ENCODE results near the gene MCF2L.

MCF2L gene

DNA sequence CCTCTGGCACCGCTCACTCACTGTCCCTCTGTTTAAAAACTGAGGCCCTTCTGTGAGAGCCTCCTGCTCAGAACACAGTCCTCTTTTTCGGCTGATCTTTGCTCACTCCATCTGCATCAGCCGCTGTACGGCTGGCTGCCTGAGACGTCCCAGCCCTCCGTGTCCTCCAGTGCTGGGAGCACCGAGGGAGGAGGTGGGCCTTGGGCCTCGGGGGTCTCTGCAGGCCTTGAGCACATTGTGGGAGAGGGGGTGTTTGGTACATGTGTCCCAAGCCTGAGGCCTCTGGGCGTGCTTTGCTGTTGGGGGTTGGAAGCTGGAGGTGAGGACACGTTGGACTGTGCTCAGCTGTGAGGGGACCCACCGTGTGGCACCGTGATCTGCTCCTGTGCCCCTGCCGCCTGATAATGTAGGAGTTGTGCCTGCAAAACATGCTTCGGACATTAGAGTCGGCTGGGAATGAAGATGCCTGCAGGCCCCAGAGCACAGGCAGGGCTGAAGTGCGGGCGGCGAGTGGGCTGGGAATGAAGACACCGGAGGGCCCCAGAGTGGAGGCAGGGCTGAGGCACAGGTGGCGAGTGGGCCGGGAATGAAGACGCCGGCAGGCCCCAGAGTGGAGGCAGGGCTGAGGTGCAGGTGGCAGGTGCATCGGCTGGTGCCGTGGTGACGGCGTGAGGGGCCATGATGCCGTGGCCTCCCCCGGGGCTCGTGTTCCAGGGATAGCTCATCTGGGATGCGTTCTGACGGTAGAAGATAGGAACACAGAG lies 30.6 kb downstream of the MCF2L start:
- DNase-seq: no peak

DNA sequence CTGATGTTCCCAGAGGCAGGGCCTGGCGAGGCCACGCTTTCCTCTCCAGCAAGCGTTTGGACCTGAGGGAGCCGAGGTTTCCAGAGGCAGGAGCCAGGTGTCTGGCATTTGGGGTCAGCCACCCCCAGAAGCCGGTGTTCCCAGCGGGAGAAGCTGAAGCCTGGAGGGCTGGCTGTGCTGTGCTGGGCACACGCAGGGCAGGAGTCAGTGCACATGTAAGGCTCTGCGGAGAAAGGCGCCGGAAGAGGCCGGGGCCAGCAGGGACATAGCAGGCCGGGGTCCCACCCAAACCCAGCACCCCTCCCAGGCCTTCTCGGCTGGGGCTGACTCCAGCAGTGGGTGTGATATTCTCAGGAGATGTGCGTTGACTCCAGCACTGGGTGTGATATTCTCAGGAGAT lies 31.6 kb downstream of the MCF2L start:
- no peak for DNase-seq

DNA sequence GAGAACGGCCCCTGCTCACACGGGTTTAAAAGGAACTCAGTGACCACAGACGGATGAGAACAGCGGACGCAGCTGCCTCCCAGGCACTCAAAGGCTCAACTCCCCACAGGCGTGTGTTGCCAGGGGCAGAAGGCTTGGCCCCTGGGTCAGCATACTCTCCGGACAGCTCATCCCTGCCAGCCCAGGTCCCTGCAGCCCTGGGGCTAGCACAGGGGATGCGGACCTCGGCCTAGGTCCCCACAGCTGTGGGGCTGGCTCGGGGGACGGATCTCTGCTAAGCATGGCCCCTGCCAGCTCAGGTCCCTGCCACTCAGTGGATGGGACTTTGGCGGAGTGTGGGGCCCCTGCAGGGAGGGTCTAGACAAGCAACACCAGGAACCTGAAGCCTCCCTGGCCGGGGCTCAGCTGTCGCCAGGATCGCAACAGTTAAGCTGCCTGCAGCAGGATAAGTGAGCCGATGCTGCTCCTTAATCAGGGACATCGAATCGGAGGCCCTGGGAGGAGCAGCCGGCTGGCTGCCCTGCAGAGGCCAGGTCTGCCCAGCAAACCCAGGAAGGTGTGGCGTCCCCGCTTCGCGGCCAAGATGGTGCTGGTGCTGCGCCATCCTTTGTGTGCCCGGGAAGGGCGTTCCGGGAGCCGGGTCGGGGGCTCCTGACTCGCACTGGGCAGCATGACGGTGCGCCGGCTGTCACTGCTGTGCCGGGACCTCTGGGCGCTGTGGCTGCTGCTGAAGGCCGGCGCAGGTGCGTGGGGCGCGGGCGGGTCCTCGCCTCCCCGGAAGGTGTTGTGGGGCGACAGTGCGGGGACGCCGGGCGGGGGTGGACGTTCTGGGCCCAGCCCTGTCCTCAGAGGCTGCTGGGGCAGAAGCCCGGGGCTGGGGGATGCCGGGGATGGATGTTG lies 32.5 kb downstream of the MCF2L start:
- DNase-seq: no peak

DNA sequence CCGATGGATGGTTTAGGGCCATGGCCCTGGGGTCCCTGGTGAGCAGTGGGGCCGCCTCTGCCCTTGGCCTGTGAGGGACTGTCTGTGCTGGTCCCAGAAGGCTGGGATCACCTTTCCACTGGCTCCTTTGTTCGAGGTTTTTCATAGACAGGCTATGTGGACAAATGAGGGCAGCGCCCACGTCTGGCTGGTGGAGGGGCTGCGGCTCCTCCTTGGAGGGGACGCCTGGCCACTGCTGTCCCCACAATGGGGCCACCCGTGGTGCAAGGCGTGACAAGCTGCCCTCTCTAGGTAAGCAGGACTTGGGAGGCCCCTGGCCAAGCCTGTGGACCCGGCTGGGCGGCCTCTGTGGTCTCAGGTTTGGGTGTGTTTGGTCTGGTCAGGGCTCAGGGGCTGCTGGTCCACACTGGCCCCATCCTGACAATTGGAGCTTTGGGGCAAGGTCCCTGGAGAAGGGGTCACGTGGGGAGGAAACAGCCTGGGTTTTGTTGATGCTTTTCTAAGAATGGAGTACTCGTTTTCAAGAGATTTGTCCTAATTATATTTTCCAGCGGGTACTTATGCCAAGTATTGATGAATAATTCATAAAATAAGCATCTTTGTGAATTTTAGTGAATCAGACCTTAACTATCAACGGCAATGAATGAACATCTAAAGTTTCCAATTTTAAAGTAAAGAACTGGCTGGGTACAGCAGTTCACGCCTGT lies 33.3 kb downstream of the MCF2L start:
- DNase-seq: no peak

DNA sequence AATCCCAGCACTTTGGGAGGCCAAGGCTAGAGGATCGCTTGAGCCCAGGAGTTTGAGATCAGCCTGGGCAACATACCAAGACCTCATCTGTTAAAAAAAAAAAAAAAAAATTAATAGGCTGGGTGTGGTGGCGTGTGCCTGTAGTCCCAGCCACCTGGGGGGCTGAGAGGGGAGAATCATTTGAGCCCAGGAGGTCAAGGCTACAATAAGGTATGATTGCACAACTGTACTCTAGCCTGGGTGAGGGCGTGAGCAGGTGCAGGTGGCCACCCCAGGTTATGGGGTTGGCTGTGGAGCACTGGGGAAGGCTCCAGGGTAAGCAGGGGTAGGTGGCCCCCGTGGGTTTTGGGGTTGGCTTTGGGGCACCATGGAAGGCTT lies 33.9 kb downstream of the MCF2L start:
- no peak for DNase-seq

DNA sequence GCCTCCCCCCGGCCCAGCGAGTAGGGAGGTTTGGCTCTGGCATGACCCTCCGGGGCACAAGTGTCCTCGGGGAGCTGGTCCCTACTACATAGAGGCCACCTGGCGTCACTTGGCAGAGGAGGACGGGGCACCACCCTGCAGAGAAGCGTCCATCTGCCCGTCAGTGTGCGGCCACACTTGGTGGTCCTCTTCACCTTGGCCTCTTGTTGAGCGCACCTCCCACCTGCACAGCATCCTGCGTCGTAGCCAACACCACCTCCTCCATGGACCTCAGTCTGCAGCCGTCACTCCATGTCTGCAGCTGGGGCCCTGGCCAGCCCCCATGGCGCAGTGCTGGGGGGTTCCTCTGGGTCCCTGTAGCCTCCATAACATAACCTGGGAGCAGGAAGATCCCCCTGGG lies 35.1 kb downstream of the MCF2L start:
- DNase-seq: no peak

DNA sequence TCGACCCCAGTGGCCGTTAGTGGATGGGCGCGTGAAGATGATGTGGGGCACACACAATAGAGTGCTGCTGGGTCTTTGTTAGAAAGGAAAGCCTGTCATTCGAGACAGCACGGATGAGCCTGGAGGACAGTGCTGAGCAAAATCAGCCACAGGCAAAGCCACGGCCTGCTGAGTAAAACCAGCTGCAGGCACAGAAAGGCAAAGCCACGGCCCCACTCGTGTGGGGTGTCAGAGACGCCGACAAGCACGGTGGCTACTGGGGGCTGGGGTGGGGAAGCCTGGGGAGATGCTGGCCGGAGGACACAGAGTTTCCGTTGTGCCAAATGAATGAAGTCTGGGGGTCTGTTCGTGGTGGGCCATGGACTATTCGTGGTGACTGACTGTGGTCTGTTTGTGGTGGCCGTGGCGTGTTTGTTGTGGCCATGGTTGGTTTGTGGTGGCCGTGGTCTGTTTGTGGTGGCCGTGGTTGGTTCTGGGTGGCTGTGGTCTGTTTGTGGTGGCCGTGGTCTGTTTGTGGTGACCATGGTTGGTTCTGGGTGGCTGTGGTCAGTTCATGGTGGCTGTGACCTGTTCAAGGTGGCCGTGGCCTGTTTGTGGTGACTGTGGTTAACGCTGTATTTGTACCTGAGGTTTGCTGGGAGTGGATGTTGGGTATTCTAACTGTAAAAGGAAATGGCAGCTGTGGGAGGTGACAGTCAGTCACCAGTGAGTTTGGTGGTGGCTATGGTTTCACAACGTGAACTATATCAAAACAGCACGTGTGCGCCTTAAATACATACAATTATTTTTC lies 36.3 kb downstream of the MCF2L start:
- DNase-seq: no peak

DNA sequence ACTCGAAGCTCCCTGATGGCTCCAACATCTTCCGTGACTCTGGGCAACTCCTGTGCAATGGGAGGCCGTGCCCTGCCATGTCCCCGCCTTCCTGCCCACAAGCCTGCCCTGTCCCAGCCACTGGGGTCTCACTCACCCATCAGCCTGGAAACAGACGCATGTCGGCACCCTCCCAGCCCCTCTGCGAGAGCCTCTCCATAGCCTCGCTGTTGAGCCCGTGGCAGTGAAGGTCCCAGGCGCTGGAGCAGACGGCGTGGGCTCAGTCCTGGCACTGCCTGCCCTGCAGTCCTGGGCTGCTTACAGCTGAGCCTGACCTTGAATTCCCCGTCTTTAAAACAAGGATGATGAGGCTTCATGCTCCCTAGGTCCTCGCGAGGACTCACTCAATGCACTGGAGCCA lies 37.0 kb downstream of the MCF2L start:
- DNase-seq: no peak

DNA sequence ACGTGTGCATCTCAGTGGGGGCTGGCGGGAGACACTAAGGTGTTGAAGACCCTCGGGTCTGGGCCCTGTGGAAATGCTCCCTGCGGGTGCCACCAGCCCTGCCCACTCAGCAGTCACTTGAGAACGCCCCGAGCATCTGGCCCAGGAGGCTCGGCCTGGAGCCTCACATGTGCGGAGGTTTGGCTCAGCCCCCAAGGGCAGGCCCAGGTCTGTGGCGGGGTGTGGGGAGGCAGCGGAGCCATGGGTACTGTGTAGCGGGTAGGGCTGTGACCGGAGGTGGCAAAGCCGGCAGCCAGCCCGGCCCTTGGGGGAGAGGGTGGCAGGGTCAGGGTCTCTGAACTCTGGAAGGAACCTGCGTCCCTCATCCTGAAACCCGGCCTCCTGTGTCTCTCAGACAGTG lies 37.6 kb downstream of the MCF2L start:
- DNase-seq: no peak

DNA sequence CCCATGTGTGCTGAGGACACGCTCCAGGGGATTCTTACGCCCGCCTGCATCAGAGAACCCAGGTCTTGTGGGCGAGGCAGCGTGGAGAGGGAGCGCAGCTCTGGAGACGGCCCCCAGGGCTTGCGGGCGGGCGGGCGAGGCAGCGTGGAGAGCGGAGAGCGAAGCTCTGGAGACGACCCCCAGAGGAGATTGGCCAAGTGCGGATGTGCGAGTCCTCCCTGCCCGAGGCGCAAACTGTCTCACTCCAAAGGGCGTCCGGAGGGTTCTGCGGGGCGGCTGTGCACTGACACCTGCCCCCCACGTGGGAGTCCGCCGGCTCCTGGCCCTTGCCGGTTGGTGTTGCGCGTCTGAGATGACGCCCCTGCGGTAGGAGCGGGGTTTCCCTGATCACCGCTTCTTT lies 39.8 kb downstream of the MCF2L start:
- no peak for DNase-seq

DNA sequence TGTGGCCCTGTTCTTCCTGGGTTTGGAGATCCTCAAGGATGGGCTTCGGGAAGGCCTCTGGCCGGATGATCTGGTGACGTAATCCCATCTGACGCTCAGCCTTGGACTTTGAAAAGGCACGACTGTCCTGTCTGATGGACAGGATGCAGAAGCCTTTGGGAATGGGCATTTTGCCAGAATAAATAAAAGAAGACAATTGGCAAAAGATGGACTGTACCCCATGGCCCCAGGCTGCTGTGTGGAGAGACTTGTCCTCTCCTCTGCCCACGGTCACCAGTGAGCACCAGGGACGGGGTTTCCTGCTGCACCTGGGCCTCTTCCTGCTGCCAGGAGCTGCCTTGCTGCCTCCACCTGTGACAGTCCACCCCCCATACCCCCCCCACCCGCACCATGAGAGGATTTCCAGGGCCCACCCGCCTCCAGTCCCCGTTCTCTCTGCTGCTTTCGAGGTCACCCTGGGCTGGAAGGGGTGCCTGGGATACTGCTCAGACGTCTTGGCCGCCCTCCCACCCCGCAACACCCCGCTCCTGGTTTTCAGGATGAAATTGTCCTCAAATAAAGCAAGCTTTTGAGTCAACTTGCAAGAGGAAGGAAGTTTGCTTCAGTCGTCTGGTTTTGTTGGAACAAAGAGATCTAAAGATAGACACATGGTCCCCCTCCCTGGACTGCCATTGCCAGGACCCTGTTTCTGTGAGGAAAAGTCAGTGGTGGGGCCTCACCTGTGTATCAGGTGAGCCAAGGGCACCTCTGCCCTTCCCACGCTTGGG lies 40.9 kb downstream of the MCF2L start:
- DNase-seq: no peak

DNA sequence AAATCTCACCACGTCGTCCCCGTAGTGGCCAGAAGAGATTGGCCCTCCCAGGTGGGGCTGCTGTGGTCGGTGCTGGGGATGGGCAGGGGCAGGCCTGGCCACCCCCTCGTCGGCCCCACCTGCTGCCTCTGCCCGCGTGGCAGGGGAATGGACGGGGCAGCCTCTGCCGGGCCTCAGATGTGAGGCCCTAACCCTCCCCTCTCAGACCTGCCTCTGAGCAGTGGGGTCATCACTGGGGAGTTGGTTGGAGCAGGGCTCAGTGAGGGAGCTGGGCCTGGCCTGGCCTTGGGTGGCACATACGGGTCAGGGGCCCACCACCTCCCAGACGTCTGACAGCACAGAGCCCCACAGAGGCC lies 41.5 kb downstream of the MCF2L start:
- no peak for DNase-seq

DNA sequence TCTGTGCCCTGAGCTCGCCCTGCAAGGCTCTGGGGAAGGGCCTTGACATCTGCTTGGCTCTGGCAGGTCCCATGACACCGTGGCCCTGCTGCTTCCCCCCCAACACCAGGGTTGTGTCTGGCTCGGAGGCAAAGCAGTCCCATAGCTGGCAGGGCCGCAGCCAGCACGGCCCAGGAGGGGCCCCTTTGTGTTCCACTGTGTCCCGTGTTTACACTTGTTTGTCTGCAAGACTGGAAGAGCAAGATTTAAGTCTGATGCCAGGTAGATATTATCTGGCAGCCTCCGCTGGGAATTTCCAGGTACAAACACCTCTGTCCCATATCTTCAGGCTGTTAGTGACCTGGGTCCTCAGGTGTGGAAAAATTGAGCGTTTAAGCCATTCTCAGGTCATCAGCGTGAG lies 44.3 kb downstream of the MCF2L start:
- no peak for DNase-seq

DNA sequence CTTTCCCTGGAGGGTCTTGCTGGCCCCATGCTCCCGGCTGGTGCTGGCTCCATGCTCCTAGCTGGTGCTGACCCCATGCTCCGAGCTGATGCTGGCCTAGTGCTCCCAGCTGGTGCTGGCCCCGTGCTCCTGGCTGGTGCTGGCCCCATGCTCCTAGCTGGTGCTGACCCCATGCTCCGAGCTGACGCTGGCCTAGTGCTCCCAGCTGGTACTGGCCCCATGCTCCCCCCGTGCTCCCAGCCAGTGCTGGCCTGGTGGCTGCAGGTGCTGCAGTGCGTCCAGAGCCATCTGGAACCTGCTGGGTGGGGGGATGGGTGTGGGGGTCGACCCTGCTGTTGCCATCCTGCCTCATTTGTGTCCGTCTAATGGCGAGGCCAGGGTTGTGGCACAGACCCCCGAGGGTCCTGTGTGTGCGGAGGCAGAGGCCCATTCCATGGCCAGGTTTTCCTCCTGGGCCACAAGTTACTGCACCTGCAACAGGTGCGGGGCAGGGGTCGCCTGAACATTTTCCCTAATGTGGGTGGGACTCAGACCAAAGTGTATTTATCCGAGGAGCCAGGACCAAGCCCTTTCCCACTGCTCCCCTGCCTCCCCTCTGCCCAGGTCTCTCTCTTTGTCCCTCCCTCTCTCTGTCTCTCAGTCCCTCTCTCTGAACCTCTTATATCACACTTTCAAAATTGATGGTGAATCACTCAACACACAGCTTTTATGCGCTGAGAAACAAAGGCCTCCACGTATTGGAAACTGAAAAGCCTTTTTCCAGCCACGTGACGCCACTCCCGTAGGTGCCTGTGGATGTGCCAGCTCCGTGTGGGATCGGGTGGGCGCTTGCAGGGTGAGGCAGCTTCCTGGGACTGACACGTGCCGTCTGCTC lies 45.1 kb downstream of the MCF2L start:
- DNase-seq: no peak

DNA sequence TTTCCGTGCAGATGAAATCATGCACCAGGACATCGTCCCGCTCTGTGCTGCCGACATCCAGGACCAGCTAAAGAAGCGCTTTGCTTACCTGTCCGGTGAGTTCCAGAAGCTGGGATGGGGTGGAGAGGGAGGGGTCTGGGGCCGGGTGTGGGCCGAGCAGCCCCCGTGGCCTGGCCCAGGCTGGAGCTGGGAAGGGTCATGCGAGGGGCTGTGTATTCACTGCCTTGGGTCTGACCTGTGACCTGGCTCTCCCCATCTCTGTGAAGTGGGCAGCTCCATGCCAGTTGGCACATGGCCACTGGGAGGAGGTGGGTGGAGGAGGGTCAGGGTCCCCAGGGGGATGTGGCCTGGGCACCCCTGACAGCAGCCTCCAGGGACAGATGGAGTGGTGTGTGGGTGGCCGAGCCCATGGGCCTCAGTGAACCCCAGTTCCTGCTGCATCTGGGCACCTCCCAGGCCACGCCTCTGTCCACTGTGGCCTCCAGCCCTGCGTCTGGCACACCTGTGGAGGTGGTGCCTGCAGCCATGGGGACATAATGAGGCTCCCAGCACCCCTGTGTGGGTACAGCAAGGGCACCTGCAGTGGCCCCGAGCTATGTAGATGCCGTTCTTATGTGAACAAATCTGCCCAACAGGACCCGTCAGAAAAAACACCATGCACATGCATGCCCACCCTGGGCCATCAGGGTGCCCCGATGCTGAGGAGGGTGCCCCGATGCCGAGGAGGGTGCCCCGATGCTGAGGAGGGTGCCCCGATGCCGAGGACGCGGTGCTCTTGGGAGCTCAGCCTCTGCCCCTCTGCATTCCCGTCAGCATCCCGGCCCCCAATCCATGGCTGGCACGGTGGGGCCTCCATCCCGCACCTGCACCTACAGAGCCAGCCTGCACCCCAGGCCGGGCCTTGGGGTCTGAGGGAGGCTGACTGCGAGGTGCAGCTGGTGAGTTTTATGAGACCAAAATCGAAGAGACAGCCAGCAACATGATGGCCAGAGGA lies 46.0 kb downstream of the MCF2L start:
- no peak for DNase-seq

DNA sequence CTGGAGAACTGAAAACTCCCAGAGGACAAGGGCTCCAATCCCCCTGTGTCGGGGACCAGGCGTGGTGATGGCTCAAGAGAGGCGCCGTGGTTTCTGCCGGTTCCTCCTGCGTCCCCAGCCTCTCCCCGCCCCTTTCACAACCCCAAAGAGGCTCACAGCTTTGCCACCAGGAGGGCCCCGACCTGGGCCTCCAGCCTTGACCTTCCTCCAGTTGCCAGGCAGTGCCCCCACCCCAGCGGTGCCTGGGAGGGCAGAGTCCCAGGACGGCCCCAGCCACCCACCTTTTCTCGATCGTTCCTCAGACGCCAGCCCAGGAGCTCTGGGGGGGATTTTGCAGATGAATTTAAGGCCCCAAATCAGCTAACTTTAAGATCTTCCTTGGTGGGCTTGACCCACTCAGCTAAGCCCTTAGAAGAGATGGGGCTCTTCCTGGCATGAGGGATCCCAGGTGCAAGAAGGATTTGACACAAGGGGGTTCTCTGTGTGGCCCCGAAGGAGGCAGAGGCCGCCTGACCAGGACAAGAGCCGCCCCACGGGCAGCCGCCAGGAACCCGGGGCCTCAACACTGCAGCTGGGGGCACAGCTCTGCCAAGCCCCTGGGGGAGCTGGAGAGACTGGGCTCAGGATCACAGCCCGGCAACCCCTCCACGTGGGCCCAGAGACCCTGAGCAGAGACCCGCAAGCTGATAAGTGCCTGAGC lies 47.0 kb downstream of the MCF2L start:
- no peak for DNase-seq

DNA sequence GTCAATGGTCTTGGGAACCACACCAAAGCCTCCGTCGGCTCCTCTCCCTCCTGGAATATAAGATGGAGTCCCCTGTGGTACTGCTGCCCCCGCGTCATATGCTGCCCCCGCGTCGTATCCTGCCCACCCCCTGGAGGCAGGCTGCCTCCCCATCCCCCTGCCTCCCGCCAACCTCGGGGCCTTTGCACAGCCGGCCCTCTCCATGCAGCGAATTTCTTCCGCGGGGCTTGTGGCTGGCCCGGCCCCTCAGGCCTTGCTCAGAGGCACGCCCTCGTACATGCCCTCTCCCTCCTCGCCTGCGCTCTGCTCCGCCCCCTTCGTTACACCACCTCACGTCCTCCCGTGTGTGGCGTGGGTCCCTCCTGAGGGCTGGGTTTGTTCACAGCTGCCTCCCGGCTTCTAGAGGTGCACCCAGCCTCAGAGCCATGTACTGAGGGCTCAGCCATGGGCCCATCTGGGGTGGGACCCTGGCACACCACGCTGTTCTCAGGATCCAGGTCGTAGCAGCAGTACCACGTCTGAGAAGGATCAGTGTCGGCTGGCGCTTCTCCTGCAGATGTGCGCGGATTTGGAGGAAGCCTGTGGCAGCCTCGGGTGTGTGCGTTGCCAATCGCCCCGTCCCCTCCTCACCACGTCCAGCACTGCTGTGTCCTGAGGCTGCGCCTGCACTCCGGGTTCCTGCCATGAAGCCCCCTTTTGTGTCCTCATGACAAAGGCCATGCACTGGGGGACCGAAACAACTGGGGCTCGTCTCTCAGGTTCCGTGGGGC lies 47.7 kb downstream of the MCF2L start:
- DNase-seq: no peak

DNA sequence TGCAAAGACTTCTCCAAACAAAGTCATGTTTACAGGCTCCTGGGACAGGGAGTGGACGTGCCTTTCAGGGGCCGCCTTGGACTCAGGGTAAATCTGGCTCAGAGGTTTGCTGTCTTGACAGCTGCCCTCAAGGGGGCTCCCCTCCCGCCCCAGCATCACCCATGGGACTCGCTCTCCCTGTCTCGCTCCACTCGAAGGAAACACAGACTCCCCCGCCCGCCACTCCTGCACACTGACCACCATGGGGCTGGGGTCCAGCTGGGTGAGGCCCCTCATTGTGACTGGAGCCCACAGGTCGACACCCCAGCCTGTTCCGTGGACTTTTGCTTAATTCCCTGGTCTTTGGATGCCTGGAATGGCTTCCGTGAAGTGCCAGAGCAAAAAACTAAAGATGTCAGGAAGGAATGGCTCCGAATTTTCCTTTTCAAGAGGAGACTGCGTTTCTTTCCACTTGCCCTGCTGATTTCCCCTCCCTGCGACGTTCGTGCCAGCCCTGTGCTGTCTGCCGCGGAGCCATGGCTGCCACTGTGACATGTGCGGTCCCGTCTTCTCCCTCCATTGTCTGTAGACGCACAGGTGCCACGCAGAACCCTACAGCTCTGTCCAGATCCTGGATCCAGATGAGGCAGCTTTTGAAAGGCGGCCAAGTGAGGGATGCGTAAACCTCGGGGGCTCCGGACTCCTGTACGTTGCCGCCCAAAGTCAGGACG lies 48.6 kb downstream of the MCF2L start:
- no peak for DNase-seq

All from GOT3 (cell line).